ENCODE measurements around the gene PLEKHM3.
A peak's percentile ranks its signal among the peaks of the same experiment; 100 is the strongest.

Gene PLEKHM3

DNA sequence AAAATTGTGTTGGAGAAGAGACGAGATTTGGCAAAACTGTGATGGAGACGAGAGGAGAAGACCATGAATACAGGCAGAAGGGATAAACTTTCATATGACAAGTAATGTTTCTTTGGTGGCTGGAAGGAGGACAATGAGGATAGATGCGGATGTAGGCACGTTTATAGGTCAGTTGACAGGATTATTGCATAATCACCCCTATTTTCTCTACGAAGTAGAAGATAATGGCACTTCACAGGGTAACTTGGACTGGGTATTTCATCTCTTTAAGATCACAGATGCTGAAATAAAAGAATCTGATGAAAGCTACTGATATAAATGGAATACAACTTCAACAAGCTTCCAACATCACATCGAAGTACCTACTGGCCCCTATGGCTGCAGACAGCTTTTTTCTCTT, 81.0 kb downstream of the PLEKHM3 start:
- DNase-seq = no peak

- DNase-seq = no peak
These were observed 85.8 kb downstream of the PLEKHM3 start for GRCh38 chr2:207939342-207940108.

DNA sequence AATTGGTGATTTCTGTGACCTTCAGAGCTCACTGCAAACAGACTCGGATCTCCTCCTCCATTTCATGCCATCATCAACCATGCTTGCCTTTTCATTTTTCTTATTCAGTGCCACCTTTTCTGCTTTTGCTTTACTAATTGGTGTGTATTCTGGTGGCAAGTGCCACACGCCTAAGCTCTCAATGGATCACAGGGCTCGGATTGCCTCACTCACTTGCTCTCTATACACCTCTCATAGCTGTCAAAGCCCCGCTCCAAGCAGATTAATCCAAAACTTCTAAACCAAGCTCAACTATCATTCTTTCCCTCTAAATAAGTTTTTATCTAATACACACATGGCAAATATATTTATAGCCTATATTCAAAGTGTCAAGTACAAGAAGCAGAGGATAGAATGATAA, 86.4 kb downstream of the PLEKHM3 start:
- DNase-seq = no peak

GRCh38 chr2:207938415-207938814, 86.9 kb downstream of the PLEKHM3 start:
- no peak for DNase-seq

- DNase-seq = no peak
These were observed 87.5 kb downstream of the PLEKHM3 start for GRCh38 chr2:207937823-207938222.

DNA sequence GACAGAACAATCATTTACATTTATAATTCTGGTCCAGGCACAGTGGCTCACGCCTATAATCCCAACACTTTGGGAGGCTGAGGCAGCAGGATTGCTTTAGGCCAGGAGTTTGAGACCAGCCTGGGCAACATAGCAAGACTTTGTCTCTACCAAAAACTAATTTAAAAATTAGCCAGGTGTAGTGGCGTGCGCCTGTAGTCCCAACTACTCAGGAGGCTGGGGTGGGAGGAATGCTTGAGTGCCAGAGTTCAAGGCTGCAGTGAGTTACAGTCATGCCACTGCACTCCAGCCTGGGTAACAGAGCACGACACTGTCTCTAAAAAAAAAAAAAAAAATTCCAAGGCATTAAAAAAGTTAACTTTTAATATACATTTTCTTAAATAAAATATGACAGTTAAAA, 88.1 kb downstream of the PLEKHM3 start:
- DNase-seq = no peak

GRCh38 chr2:207936380-207936779, 88.9 kb downstream of the PLEKHM3 start:
- DNase-seq = no peak

- no peak for DNase-seq
These were observed 89.3 kb downstream of the PLEKHM3 start for GRCh38 chr2:207935991-207936370.

- DNase-seq = no peak
These were observed 90.0 kb downstream of the PLEKHM3 start for GRCh38 chr2:207935121-207935990.

- DNase-seq = no peak
These were observed 90.6 kb downstream of the PLEKHM3 start for GRCh38 chr2:207934720-207935119.

DNA sequence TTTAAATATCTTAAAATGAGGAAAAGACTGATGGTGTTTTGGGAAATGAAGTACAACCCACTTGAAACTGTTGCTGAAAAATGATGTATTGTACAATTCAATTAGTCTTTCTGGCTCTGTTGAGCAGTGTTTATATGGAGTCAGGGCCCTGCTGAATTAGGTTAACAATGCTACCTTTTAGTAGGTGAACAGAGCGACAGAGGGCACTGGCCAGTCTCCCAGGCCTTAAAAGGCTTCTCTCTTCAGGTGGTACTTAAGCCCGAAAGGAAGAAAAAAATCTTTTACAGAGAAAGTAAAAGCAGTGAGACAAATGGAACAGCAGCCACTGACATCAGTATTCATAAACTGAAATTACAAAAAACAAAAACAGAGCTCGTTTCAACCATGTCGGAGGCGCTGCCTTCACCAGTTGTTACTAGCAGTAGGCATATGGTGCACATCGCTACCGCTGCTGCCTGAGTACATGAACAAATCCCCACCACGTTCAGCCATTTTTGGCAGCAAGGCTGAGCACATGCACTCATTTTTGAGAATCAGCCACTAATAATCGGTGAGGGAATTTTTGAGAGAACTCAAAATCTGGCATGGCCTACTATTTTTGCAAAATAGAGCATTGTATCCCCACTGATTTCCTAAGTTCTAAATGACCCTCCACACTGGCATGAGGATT, 91.8 kb downstream of the PLEKHM3 start:
- DNase-seq = no peak

GRCh38 chr2:207932106-207932505, 93.2 kb downstream of the PLEKHM3 start:
- no peak for DNase-seq

GRCh38 chr2:207930747-207931146, 94.6 kb downstream of the PLEKHM3 start:
- peak; percentile 48 for DNase-seq

GRCh38 chr2:207929923-207930322, 95.4 kb downstream of the PLEKHM3 start:
- DNase-seq = no peak

- DNase-seq = no peak
These were observed 97.2 kb downstream of the PLEKHM3 start for GRCh38 chr2:207928079-207928478.

DNA sequence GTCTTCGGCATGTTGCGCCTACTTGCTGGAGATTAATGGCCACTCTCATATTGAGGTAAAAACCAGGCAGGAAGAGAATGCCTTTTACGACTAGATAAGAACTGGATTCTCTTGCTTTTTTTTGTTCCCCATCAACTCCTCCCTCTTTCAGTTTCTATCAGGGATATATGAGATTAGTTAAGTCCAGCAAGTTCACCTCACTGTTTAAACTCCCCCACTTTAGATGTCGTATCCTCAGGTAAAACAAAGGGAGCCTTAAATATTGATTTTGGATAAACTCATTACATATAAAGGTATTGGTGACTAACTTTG, 98.4 kb downstream of the PLEKHM3 start:
- DNase-seq = no peak

- no peak for DNase-seq
These were observed 99.0 kb downstream of the PLEKHM3 start for GRCh38 chr2:207926133-207926988.

DNA sequence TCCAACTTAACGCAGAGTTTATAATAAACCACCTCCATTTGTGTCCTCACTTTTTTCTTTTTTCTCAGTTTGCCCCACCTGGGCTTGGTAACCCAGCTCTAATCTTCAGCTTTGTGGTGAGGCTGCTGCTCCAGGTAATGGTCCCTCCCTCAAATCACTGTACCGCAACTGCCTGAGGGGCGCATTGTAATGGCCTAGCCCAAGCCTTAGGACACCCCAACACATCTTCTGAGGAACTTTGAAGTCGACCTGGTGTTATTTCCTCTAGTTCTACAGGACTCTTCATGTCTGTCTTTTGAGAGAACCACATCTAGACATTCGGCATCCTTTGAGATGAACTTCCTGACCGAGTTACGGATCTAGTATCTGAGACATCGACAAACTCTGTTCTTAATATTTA, 99.7 kb downstream of the PLEKHM3 start:
- no peak for DNase-seq

DNA sequence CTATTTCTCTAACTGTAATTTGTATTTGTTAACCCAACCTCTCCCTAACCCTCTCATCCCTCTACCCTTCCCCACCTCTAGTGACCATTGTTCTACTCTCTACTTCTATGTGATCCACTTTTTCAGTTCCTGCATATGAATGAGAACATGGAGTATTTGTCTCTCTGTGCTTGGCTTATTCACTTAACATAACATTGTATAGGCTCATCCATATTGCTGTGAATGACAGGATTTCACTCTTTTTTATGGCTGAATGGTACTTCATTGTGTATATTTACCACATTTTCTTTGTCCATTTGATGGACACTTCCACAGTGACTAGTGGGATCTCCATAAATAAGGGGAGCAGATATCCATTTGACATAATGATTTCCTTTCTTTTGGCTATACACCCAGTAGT, 103.7 kb downstream of the PLEKHM3 start:
- no peak for DNase-seq

DNA sequence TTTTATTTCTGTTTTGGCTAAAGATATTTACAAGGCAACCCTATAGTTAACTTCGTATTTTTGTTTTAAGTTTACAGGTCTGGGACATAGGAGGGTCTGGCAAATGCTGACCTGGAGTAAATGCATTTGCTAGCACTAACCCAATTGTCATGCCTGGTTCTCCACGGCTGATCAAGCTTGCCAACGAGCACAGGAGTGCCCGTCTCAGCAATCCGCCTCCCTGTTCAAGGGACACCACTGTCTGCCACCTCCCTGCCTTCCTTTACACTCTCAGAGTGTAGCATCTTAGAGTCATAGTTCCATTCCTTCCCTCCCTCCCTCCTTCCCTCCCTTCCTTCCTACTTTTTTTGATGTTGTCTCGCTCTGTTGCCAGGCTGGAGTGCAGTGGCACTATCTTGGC, 104.6 kb downstream of the PLEKHM3 start:
- DNase-seq = no peak

DNA sequence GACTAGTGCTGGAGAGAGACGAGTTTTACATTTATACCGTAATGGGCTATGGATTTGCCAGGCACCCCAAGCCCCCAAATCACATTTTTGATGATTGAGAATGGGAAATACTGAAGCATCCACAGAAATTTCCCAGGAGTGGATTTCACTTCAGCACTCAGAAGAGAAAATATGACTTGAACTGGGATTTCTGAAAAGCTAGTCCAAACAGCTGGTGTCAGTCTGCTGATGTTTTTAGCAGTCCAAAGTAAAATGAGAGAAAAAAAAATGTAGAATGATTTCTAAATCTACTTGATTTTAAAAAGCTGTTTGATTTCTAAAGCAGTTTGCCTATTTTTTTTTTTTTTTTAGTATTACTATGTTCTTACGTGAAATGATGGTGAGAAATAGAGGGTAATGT, 105.0 kb downstream of the PLEKHM3 start:
- no peak for DNase-seq

GRCh38 chr2:207919164-207919919, 106.0 kb downstream of the PLEKHM3 start:
- DNase-seq = no peak
